HEK293 (cell line): ENCODE data around the gene SGIP1.

Source experiments
- CTCF ChIA-PET: fragments of 350-600 bp; formaldehyde crosslinking; extraction: SDS; loops from one replicate; lab custom pipeline; 2021; ENCODE audit warnings: antibody characterized with exemption; lab: Yijun Ruan, JAX
- POLR2A ChIA-PET: fragments of 300-600 bp; formaldehyde crosslinking; extraction: SDS; loops from one replicate; lab custom pipeline; 2020; ENCODE audit warnings: antibody characterized with exemption, inconsistent platforms; lab: Yijun Ruan, JAX
- H3K27ac ChIP-seq: fragments of 200-500 bp; sonication (Bioruptor generic); 2 replicates; pipeline ENCODE4 v1.5.1; 2014; ENCODE audit warnings: low read depth, low read length, control low read depth, inconsistent platforms; ENCODE audit errors: extremely low read depth
- H3K36me3 ChIP-seq, 2 experiments: fragments of 200-500 bp in 1 of 2; sonication (Bioruptor generic) in 1 of 2; 1 replicate in 1 of 2; 2 replicates in 1 of 2; pipeline ENCODE4 v1.5.1; 2014 to 2017; ENCODE audit warnings: inconsistent platforms in 2 of 2, low read length in 2 of 2; ENCODE audit not compliant: control insufficient read depth in 2 of 2, insufficient read depth in 1 of 2
- H3K4me1 ChIP-seq: fragments of 200-500 bp; sonication (Bioruptor generic); 2 replicates; pipeline ENCODE4 v1.5.1; 2014; ENCODE audit warnings: mild to moderate bottlenecking, low read length, inconsistent platforms; ENCODE audit not compliant: control insufficient read depth, insufficient read depth
- H3K4me3 ChIP-seq: 2 replicates; pipeline ENCODE4 v1.5.1; 2011; ENCODE audit warnings: low read depth, mild to moderate bottlenecking, control low read depth, low read length, moderate library complexity
- H3K9me3 ChIP-seq: fragments of 200-500 bp; sonication (Bioruptor generic); 2 replicates; pipeline ENCODE4 v1.5.1; 2014; ENCODE audit warnings: low read depth, low read length, inconsistent platforms; ENCODE audit not compliant: control insufficient read depth, insufficient read depth
- ATF2 ChIP-seq: fragments of 450-650 bp; formaldehyde crosslinking; IDR thresholded peaks from 2 replicates; pipeline ENCODE4 v1.5.1; 2016; ENCODE audit warnings: missing biosample characterization, missing genetic modification characterization, low read depth
- FEZF1 ChIP-seq: fragments of 450-650 bp; formaldehyde crosslinking; IDR thresholded peaks from 2 replicates; pipeline ENCODE4 v1.5.1; 2016; ENCODE audit warnings: missing biosample characterization, missing genetic modification characterization
- PRDM10 ChIP-seq: fragments of 450-650 bp; formaldehyde crosslinking; IDR thresholded peaks from 2 replicates; pipeline ENCODE4 v1.5.1; 2016; ENCODE audit warnings: missing biosample characterization, missing genetic modification characterization
- WT1 ChIP-seq: fragments of 450-650 bp; formaldehyde crosslinking; IDR thresholded peaks from 2 replicates; pipeline ENCODE4 v1.5.1; 2016; ENCODE audit warnings: missing biosample characterization, missing genetic modification characterization
- ZBTB21 ChIP-seq: fragments of 450-650 bp; formaldehyde crosslinking; IDR thresholded peaks from 2 replicates; pipeline ENCODE4 v1.5.1; 2017; ENCODE audit warnings: missing biosample characterization, missing genetic modification characterization
- ZNF155 ChIP-seq: fragments of 450-650 bp; formaldehyde crosslinking; IDR thresholded peaks from 2 replicates; pipeline ENCODE4 v1.5.1; 2016; ENCODE audit warnings: missing biosample characterization, missing genetic modification characterization
- ZNF184 ChIP-seq: fragments of 450-650 bp; IDR thresholded peaks from 2 replicates; pipeline ENCODE4 v1.5.1; 2018; ENCODE audit warnings: missing biosample characterization, mild to moderate bottlenecking, missing genetic modification characterization
- ZNF391 ChIP-seq: fragments of 450-650 bp; formaldehyde crosslinking; IDR thresholded peaks from 2 replicates; pipeline ENCODE4 v1.5.1; 2016; ENCODE audit warnings: low read depth, missing biosample characterization, missing genetic modification characterization, borderline replicate concordance
- ZNF48 ChIP-seq: fragments of 450-650 bp; formaldehyde crosslinking; IDR thresholded peaks from 2 replicates; pipeline ENCODE4 v1.5.1; 2016; ENCODE audit warnings: missing biosample characterization, missing genetic modification characterization
- ZNF518A ChIP-seq: fragments of 450-650 bp; formaldehyde crosslinking; conservative IDR thresholded peaks from 2 replicates; pipeline ENCODE4 v1.5.1; 2016; ENCODE audit warnings: low read depth, missing biosample characterization, missing genetic modification characterization
- ZNF530 ChIP-seq: fragments of 450-650 bp; formaldehyde crosslinking; IDR thresholded peaks from 2 replicates; pipeline ENCODE4 v1.5.1; 2016; ENCODE audit warnings: low read depth, missing biosample characterization, missing genetic modification characterization
- ZNF555 ChIP-seq: fragments of 450-650 bp; formaldehyde crosslinking; conservative IDR thresholded peaks from 2 replicates; pipeline ENCODE4 v1.5.1; 2017; ENCODE audit warnings: missing biosample characterization, mild to moderate bottlenecking, missing genetic modification characterization, inconsistent platforms
- ZNF610 ChIP-seq: fragments of 450-650 bp; formaldehyde crosslinking; IDR thresholded peaks from 2 replicates; pipeline ENCODE4 v1.5.1; 2016; ENCODE audit warnings: missing biosample characterization, missing genetic modification characterization, borderline replicate concordance
- ZNF623 ChIP-seq: fragments of 450-650 bp; formaldehyde crosslinking; IDR thresholded peaks from 2 replicates; pipeline ENCODE4 v1.5.1; 2016; ENCODE audit warnings: missing biosample characterization, missing genetic modification characterization
- ZNF639 ChIP-seq: fragments of 450-650 bp; formaldehyde crosslinking; IDR thresholded peaks from 2 replicates; pipeline ENCODE4 v1.5.1; 2016; ENCODE audit warnings: missing biosample characterization, missing genetic modification characterization
- TF ChIP-seq, protein P1 (sequence below): fragments of 450-650 bp; formaldehyde crosslinking; IDR thresholded peaks from 2 replicates; pipeline ENCODE4 v1.5.1; 2016; ENCODE audit warnings: missing biosample characterization, missing genetic modification characterization
- TF ChIP-seq, protein P2 (sequence below): fragments of 450-650 bp; formaldehyde crosslinking; IDR thresholded peaks from 2 replicates; pipeline ENCODE4 v1.5.1; 2016; ENCODE audit warnings: missing biosample characterization, missing genetic modification characterization
- TF ChIP-seq, protein P3 (sequence below): fragments of 450-650 bp; formaldehyde crosslinking; IDR thresholded peaks from 2 replicates; pipeline ENCODE4 v1.5.1; 2016; ENCODE audit warnings: missing biosample characterization, missing genetic modification characterization
- TF ChIP-seq, protein P4 (sequence below): fragments of 450-650 bp; formaldehyde crosslinking; IDR thresholded peaks from 2 replicates; pipeline ENCODE4 v1.5.1; 2016; ENCODE audit warnings: missing biosample characterization, missing genetic modification characterization

Gene SGIP1

GRCh38 chr1:66519992-66520391 lies 14.0 kb upstream of the SGIP1 start (continued):
- TF ChIP-seq PRDM10 (0 out of 2 replicates have a peak, but pooled peaks have one; percentile 27), ZNF530 (tag by site-specific recombination) (no peak), ZBTB21 (tag by site-specific recombination) (peak; percentile 48), FEZF1 (tag by site-specific recombination) (peak; percentile 27), ATF2 (tag by site-specific recombination) (peak; percentile 74)
- TF ChIP-seq, protein P1, sequence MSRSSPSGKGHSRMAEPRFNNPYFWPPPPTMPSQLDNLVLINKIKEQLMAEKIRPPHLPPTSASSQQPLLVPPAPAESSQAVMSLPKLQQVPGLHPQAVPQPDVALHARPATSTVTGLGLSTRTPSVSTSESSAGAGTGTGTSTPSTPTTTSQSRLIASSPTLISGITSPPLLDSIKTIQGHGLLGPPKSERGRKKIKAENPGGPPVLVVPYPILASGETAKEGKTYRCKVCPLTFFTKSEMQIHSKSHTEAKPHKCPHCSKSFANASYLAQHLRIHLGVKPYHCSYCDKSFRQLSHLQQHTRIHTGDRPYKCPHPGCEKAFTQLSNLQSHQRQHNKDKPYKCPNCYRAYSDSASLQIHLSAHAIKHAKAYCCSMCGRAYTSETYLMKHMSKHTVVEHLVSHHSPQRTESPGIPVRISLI (tag by site-specific recombination), result 0 out of 2 replicates have a peak, but pooled peaks have one; percentile 29
- TF ChIP-seq, protein P2, sequence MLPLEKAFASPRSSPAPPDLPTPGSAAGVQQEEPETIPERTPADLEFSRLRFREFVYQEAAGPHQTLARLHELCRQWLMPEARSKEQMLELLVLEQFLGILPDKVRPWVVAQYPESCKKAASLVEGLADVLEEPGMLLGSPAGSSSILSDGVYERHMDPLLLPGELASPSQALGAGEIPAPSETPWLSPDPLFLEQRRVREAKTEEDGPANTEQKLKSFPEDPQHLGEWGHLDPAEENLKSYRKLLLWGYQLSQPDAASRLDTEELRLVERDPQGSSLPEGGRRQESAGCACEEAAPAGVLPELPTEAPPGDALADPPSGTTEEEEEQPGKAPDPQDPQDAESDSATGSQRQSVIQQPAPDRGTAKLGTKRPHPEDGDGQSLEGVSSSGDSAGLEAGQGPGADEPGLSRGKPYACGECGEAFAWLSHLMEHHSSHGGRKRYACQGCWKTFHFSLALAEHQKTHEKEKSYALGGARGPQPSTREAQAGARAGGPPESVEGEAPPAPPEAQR (tag by site-specific recombination), result no peak

DNA sequence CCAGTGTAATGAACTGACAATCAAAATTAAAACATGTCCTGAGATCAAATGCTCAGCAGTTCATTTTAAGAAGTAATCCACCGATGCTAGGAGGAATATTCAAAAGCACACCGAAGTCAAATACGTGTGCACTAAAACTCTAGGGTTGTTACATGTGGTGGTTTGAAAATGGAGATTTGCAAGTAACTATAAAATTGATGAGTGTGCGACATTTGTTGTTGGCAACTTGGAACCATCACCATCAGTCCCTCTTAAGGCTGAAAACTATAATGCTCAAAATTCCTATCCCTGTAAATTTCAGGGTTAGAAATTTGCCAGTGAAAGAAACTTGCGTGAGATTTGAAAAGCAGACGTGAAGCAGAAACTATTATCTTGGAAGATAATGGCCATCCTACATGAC lies 13.3 kb upstream of the SGIP1 start:
- Histone ChIP-seq H3K36me3 (no peaks in the 10 kb centered on the region), H3K4me1 (no peaks in the 10 kb centered on the region; the same call in 1 of the 2 replicates), H3K27ac (no peak overlapping the region), H3K4me3 (no peak overlapping the region), H3K9me3 (no peaks in the 10 kb centered on the region)
- ChIA-PET POLR2A (no interaction called here), CTCF (interaction anchor here (2.5 kb wide), 1 partner anchor 17 kb away, joined by 11 read pairs; no protein-coding TSS in a partner anchor)
- no peak for TF ChIP-seq ZNF518A (tag by site-specific recombination)
- no peak for TF ChIP-seq ZNF391 (tag by site-specific recombination)
- TF ChIP-seq, protein P3, sequence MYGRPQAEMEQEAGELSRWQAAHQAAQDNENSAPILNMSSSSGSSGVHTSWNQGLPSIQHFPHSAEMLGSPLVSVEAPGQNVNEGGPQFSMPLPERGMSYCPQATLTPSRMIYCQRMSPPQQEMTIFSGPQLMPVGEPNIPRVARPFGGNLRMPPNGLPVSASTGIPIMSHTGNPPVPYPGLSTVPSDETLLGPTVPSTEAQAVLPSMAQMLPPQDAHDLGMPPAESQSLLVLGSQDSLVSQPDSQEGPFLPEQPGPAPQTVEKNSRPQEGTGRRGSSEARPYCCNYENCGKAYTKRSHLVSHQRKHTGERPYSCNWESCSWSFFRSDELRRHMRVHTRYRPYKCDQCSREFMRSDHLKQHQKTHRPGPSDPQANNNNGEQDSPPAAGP (tag by site-specific recombination), result no peak
- TF ChIP-seq, protein P4, sequence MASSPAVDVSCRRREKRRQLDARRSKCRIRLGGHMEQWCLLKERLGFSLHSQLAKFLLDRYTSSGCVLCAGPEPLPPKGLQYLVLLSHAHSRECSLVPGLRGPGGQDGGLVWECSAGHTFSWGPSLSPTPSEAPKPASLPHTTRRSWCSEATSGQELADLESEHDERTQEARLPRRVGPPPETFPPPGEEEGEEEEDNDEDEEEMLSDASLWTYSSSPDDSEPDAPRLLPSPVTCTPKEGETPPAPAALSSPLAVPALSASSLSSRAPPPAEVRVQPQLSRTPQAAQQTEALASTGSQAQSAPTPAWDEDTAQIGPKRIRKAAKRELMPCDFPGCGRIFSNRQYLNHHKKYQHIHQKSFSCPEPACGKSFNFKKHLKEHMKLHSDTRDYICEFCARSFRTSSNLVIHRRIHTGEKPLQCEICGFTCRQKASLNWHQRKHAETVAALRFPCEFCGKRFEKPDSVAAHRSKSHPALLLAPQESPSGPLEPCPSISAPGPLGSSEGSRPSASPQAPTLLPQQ (tag by site-specific recombination), result no peak
- no peak for TF ChIP-seq ZNF48 (tag by site-specific recombination)
- no peak for TF ChIP-seq ZNF639 (tag by site-specific recombination)
- no peak for TF ChIP-seq WT1
- no peak for TF ChIP-seq ZNF610 (tag by site-specific recombination)
- TF ChIP-seq ZNF623 (tag by site-specific recombination), result no peak
- TF ChIP-seq ZNF155 (tag by site-specific recombination), result no peak
- no peak for TF ChIP-seq ZNF555 (tag by site-specific recombination)
- TF ChIP-seq ZNF184 (tag by site-specific recombination), result no peak
